NT2/D1 (cell line): ENCODE results near the gene EMC9.

ENCODE experiments used
- DNase-seq: peaks from one replicate; pipeline ENCODE4 v3.0.0-alpha.2; 2011; ENCODE audit warnings: low read depth, low spot score
- H3K27me3 ChIP-seq: 2 replicates; pipeline ENCODE4 v1.6.0; 2011; ENCODE audit warnings: mild to moderate bottlenecking; ENCODE audit not compliant: insufficient read length, insufficient read depth
- H3K36me3 ChIP-seq: 2 replicates; pipeline ENCODE4 v1.6.1; 2011; ENCODE audit warnings: mild to moderate bottlenecking, low read length, mixed read lengths; ENCODE audit not compliant: insufficient read depth, insufficient read length
- H3K4me1 ChIP-seq: 2 replicates; pipeline ENCODE4 v1.5.1; 2011; ENCODE audit not compliant: insufficient read depth, insufficient read length
- H3K4me3 ChIP-seq: 2 replicates; pipeline ENCODE4 v1.5.1; 2011; ENCODE audit warnings: low read depth; ENCODE audit not compliant: insufficient read length
- H3K9ac ChIP-seq: 2 replicates; pipeline ENCODE4 v1.6.0; 2011; ENCODE audit warnings: low read depth; ENCODE audit not compliant: insufficient read length
- H3K9me3 ChIP-seq: 2 replicates; pipeline ENCODE4 v1.5.1; 2011; ENCODE audit warnings: mild to moderate bottlenecking, low read length; ENCODE audit not compliant: insufficient read depth
- SUZ12 ChIP-seq: IDR thresholded peaks from 2 replicates; pipeline ENCODE4 v1.6.1; 2011; ENCODE audit not compliant: insufficient read length, insufficient read depth; ENCODE audit errors: extremely low read depth
- YY1 ChIP-seq: IDR thresholded peaks from 2 replicates; pipeline ENCODE4 v1.6.1; 2011; ENCODE audit not compliant: insufficient read length, insufficient read depth
- ZNF274 ChIP-seq: IDR thresholded peaks from 2 replicates; pipeline ENCODE4 v1.6.1; 2011; ENCODE audit warnings: mild to moderate bottlenecking, low read depth, low read length

Gene EMC9

GRCh38 chr14:24132061-24132685 lies 9.2 kb downstream of the EMC9 start:
- Histone ChIP-seq H3K9ac (no peak overlapping the region), H3K4me1 (peaks cover 7% of the 10 kb centered on the region), H3K27me3 (peaks cover 4% of the 10 kb centered on the region), H3K9me3 (no peaks in the 10 kb centered on the region), H3K36me3 (no peaks in the 10 kb centered on the region), H3K4me3 (no peak overlapping the region)
- DNase-seq = no peak
- TF ChIP-seq SUZ12 = no peak

- H3K4me3 ChIP-seq = no peak overlapping the region
- no peaks in the 10 kb centered on the region for H3K9me3 ChIP-seq
- no peaks in the 10 kb centered on the region for H3K36me3 ChIP-seq
- H3K9ac ChIP-seq = no peak overlapping the region
- TF ChIP-seq YY1 (no peak), ZNF274 (no peak), SUZ12 (no peak)
- H3K27me3 ChIP-seq = peaks cover 4% of the 10 kb centered on the region
- DNase-seq = no peak
- H3K4me1 ChIP-seq = peaks cover 7% of the 10 kb centered on the region
These were observed 9.8 kb downstream of the EMC9 start for GRCh38 chr14:24131549-24131966.

- Histone ChIP-seq H3K4me3 (no peak overlapping the region), H3K9ac (no peak overlapping the region), H3K9me3 (no peaks in the 10 kb centered on the region), H3K27me3 (peaks cover 4% of the 10 kb centered on the region), H3K36me3 (no peaks in the 10 kb centered on the region), H3K4me1 (peaks cover 7% of the 10 kb centered on the region)
- TF ChIP-seq ZNF274 (no peak), YY1 (no peak), SUZ12 (no peak)
- DNase-seq = no peak
These were observed 10.5 kb downstream of the EMC9 start for GRCh38 chr14:24130717-24131548.

GRCh38 chr14:24130380-24130716 lies 11.0 kb downstream of the EMC9 start, which contains the start of gene FITM1:
FITM1 (plus strand) TSS chr14:24130659; CDS start chr14:24131564, 905 bp downstream.
- TF ChIP-seq SUZ12 = no peak
- TF ChIP-seq ZNF274 = no peak
- no peak for TF ChIP-seq YY1
- Histone ChIP-seq H3K36me3 (no peaks in the 10 kb centered on the region), H3K4me1 (peaks cover 7% of the 10 kb centered on the region), H3K4me3 (no peak within 1 kb of the TSS), H3K27me3 (peaks cover 3% of the 10 kb centered on the region), H3K9me3 (no peaks in the 10 kb centered on the region), H3K9ac (no peak within 1 kb of the TSS)
- no peak for DNase-seq

GRCh38 chr14:24129410-24129998 lies 11.9 kb downstream of the EMC9 start:
- H3K4me1 ChIP-seq = peaks cover 7% of the 10 kb centered on the region
- no peak for DNase-seq
- H3K27me3 ChIP-seq = no peaks in the 10 kb centered on the region
- H3K9me3 ChIP-seq = no peaks in the 10 kb centered on the region
- H3K9ac ChIP-seq = no peak overlapping the region
- H3K4me3 ChIP-seq = no peak overlapping the region
- H3K36me3 ChIP-seq = no peaks in the 10 kb centered on the region
- TF ChIP-seq SUZ12 (no peak), YY1 (no peak), ZNF274 (no peak)

- no peaks in the 10 kb centered on the region for H3K9me3 ChIP-seq
- no peak for DNase-seq
- H3K36me3 ChIP-seq = peaks cover 6% of the 10 kb centered on the region
- TF ChIP-seq SUZ12 (no peak), ZNF274 (no peak), YY1 (no peak)
- peaks cover 7% of the 10 kb centered on the region for H3K4me1 ChIP-seq
- no peaks in the 10 kb centered on the region for H3K27me3 ChIP-seq
- no peak overlapping the region for H3K4me3 ChIP-seq
- H3K9ac ChIP-seq = no peak overlapping the region
These were observed 13.7 kb downstream of the EMC9 start for GRCh38 chr14:24127673-24128072.

- no peak overlapping the region for H3K4me3 ChIP-seq
- no peak for TF ChIP-seq SUZ12
- no peak for TF ChIP-seq YY1
- no peak for TF ChIP-seq ZNF274
These were observed 14.5 kb downstream of the EMC9 start for GRCh38 chr14:24126939-24127338.

More at GRCh38 chr14:24126939-24127338, 14.5 kb downstream of the EMC9 start:
- no peak for DNase-seq
- Histone ChIP-seq H3K9me3 (no peaks in the 10 kb centered on the region), H3K27me3 (no peaks in the 10 kb centered on the region), H3K9ac (no peak overlapping the region), H3K36me3 (peaks cover 6% of the 10 kb centered on the region), H3K4me1 (peaks cover 2% of the 10 kb centered on the region)
